HepG2 (cell line): ENCODE results near the gene LDB2. TPM values are rescaled to one million over a fixed set of nuclear protein-coding genes. Genes with fewer than 3 reads are reported as not detected.

ENCODE experiments used
- GTF3A ChIP-seq: sonication (generic); formaldehyde crosslinking; conservative IDR thresholded peaks from 2 replicates; pipeline ENCODE4 v1.4.0; 2020; ENCODE audit warnings: mild to moderate bottlenecking, missing genetic modification reagents
- HNF1A ChIP-seq, 2 experiments: sonication (generic) in 1 of 2; formaldehyde crosslinking in 1 of 2; IDR thresholded peaks; 2 replicates each; pipeline versions ENCODE4 v1.4.0 to v1.6.1; 2016 to 2020; ENCODE audit warnings: borderline replicate concordance in 1 of 2, low read depth in 1 of 2, mild to moderate bottlenecking in 1 of 2, missing genetic modification reagents in 1 of 2
- HNF1B ChIP-seq: sonication (generic); formaldehyde crosslinking; IDR thresholded peaks from 2 replicates; pipeline ENCODE4 v1.5.1; 2020; ENCODE audit warnings: mild to moderate bottlenecking, moderate library complexity, missing genetic modification reagents
- MAFK ChIP-seq, 2 experiments: IDR thresholded peaks in 1 of 2; conservative IDR thresholded peaks in 1 of 2; 2 replicates each; pipeline ENCODE4 v1.6.1; 2011; ENCODE audit warnings: improper control_type of control experiment in 2 of 2, low read length in 2 of 2
- PAXIP1 ChIP-seq: sonication (generic); formaldehyde crosslinking; conservative IDR thresholded peaks from 2 replicates; pipeline ENCODE4 v1.4.0; 2020; ENCODE audit warnings: mild to moderate bottlenecking, missing genetic modification reagents, moderate library complexity
- POLR2G ChIP-seq: fragments of 200-400 bp; formaldehyde crosslinking; IDR thresholded peaks from 2 replicates; pipeline ENCODE4 v1.6.1; 2018; ENCODE audit warnings: mild to moderate bottlenecking, low read depth, low read length, moderate library complexity
- RFX5 ChIP-seq: IDR thresholded peaks from 2 replicates; pipeline ENCODE4 v1.6.1; 2011; ENCODE audit warnings: low read depth, low read length, improper control_type of control experiment
- SKI ChIP-seq: fragments of 450-650 bp; IDR thresholded peaks from one replicate; pipeline ENCODE4 v1.6.1; 2018; ENCODE audit warnings: mild to moderate bottlenecking; ENCODE audit not compliant: partially characterized antibody
- TARDBP ChIP-seq: sonication (generic); formaldehyde crosslinking; IDR thresholded peaks from 2 replicates; pipeline ENCODE4 v1.8.0; 2022; ENCODE audit warnings: mild to moderate bottlenecking, missing genetic modification reagents
- ZFP91 ChIP-seq: sonication (generic); formaldehyde crosslinking; IDR thresholded peaks from 2 replicates; pipeline ENCODE4 v1.9.0; 2022; ENCODE audit warnings: missing genetic modification reagents, mild to moderate bottlenecking, borderline replicate concordance
- ZGPAT ChIP-seq: IDR thresholded peaks from 2 replicates; pipeline ENCODE4 v1.6.1; 2016; ENCODE audit warnings: mild to moderate bottlenecking
- ZNF205 ChIP-seq: IDR thresholded peaks from 2 replicates; pipeline ENCODE4 v1.6.1; 2018; ENCODE audit warnings: missing biosample characterization, missing genetic modification reagents
- ZNF496 ChIP-seq: sonication (generic); formaldehyde crosslinking; IDR thresholded peaks from 2 replicates; pipeline ENCODE4 v1.8.1; 2023; ENCODE audit warnings: mild to moderate bottlenecking, moderate library complexity, missing genetic modification reagents; ENCODE audit not compliant: insufficient replicate concordance
- ZNF652 ChIP-seq: IDR thresholded peaks from 2 replicates; pipeline ENCODE4 v1.6.1; 2016; ENCODE audit warnings: low read depth, borderline replicate concordance
- polyA plus RNA-seq, 8 experiments: library from polyadenylated mRNA; depleted of rRNA in 3 of 8; stranded (reverse) in 7 of 8; unstranded in 1 of 8; fragments of >200 nt; fragmentation: Illumina TruSeq in 4 of 8; extraction: Trizol in 4 of 8; gene quantifications; 2 replicates each; pipeline versions ENCODE4 v1.2.1 to v1.2.3, GENCODE V29; 2011 to 2016; ENCODE audit warnings: low read depth in 4 of 8, missing spikeins in 1 of 8, mixed read lengths in 1 of 8; ENCODE audit not compliant: insufficient read depth in 1 of 8
- total RNA-seq, 5 experiments: library from RNA; depleted of rRNA; stranded (reverse); fragments of >200 nt; fragmentation: Illumina TruSeq; extraction: Trizol; gene quantifications; 2 replicates each; pipeline ENCODE4 v1.2.3, GENCODE V29; 2016; ENCODE audit warnings: low read depth in 1 of 5

Gene LDB2
- total and polyA plus RNA-seq, 2 of the 13 experiments (the other 11 are each of a cell fraction or from before 2014, with no cell fraction given): not detected

- no peak for TF ChIP-seq ZNF496 (CRISPR knock-in tag)
- no peak for TF ChIP-seq ZNF205 (CRISPR knock-in tag)
- TF ChIP-seq ZFP91: no peak
- peak; percentile 77; the same call in 1 of the 2 replicates for TF ChIP-seq ZNF652 (CRISPR knock-in tag)
- peak; percentile 25 for TF ChIP-seq SKI
- no peak; the same call in 1 of the 2 replicates for TF ChIP-seq TARDBP (CRISPR knock-in tag)
- peak; percentile 96 for TF ChIP-seq HNF1A (IDR thresholded peaks at IDR 0.05; ENCODE audit: low read depth)
- TF ChIP-seq HNF1A (CRISPR knock-in tag; IDR thresholded peaks at IDR 0.05; ENCODE audit: borderline replicate concordance): peak; percentile 98
- peak; percentile 94 for TF ChIP-seq PAXIP1
- TF ChIP-seq GTF3A (CRISPR knock-in tag): no peak
- TF ChIP-seq RFX5: peak; percentile 50; the same call in 1 of the 2 replicates
- 0 out of 2 replicates have a peak, but pooled peaks have one; percentile 30 for TF ChIP-seq POLR2G
- TF ChIP-seq HNF1B: peak; percentile 91
- TF ChIP-seq MAFK (conservative IDR thresholded peaks at IDR 0.05 in 1 of 2, IDR thresholded peaks at IDR 0.05 in 1 of 2; ENCODE audit: low read length in 2 of 2): 0 out of 4 replicates have a peak, but pooled peaks of 1 of the 2 experiments have one; percentile 11
- no peak for TF ChIP-seq ZGPAT
Measured at GRCh38 chr4:16835597-16836247, 62.7 kb downstream of the LDB2 start (continued).
